HG03378 (cell line): ENCODE measurements around the gene UQCRFS1.
"Not testable (repeated sequence)": the region's sequence is repeated elsewhere in the genome, so short reads cannot be mapped to it uniquely, and the experiment has no call there.

Experiments used
- ATAC-seq: cut with Tn5 transposase; IDR thresholded peaks from one replicate; pipeline ENCODE4 v1.9.1; 2021; ENCODE audit warnings: mild to moderate bottlenecking, moderate library complexity; ENCODE audit not compliant: unreplicated experiment

The UQCRFS1 gene

DNA sequence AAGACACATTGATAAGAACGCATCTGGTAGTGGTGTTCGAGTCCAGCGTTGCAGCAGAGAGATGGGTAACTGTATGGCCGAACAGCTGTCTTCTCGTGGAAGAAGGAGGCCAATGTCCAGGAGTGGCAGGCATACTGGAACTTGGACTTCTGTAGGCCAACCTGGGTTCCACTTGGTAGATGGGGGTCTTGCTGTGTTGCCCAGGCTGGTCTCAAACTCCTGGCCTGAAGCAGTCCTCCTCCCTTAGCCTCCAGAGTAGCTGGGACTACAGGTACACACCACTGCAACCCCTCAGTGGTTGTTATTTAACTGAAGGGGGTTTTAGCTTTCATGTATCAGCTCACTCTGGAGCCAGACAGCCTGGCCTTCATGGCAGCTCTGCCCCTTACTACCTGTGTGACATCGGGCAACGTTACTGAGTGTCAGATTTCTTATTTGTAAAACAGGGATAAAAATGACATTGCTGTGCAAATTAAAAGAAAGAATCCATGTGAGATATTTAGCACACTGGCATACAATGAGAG, 2.4 kb upstream of the UQCRFS1 start:
- no peak for ATAC-seq

DNA sequence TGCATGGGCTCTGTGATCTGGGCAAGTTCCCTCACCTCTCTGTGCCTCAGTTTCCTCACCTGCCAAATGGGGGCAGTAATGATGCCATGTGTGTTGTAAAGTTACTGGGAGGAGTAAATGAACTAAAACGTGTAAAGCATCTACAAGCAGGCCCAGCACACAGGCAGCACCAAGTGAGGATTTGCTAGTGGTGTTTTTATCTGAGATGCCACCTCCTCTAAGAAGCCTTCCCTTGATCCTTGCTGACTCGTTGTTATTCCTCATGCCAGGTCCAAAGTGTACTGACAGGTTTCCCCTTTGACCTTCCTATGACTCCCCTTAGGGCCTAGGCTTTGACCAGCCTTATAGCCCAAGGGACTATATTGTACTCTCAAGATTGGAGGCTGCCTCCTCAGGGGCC, 1.5 kb upstream of the UQCRFS1 start:
- ATAC-seq: no peak

DNA sequence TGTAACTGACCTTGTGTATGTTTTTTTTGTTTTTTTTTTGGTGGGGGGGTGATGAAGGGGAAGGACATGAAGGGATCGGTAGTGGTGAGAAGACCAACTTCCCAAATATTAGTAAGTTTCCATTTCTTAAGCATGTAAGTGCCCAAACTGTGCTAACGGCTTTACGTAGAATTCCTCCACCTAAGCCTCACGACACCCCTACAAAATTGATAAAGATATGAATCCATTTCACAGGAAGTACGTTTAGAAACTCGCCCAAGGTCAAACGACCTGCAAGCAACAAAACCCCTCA, 649 bp downstream of the UQCRFS1 start:
- no peak for ATAC-seq

DNA sequence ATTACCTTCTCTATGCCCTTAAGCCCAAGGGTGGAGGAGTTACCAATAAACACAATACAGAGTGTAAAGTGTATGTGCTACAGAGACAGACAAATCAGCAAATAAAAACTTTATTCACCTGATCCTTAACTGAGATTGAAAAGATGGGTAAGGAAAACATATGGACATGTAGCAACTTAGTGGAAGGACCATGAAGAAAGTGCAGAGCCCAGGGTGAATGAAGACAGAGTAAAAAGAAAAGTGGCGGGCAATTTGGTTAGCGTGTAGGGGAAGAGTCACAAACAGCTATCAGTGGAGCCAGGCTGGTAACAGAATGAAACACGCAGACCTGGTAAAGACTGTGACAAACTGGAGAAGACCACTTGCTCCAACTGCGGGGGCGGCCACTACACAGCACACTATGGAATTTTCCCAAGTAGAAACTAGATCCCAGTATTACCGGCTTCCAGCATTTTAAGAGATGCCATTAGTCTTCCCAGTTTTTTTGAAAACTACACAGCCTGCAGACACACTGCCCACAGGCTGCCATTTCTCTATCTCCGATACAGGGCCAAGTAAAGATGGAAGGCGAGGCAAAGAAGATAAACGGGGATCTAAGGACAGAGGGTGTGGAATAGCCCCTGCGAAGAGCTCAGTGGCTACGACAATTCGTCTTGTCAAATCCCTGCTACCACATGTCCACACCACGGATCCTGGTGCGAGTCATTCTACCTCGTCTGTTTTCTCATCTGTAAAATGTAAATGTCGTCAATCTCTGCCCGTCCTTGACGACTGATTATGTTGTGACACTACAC, 1.2 kb downstream of the UQCRFS1 start:
- ATAC-seq: no peak

DNA sequence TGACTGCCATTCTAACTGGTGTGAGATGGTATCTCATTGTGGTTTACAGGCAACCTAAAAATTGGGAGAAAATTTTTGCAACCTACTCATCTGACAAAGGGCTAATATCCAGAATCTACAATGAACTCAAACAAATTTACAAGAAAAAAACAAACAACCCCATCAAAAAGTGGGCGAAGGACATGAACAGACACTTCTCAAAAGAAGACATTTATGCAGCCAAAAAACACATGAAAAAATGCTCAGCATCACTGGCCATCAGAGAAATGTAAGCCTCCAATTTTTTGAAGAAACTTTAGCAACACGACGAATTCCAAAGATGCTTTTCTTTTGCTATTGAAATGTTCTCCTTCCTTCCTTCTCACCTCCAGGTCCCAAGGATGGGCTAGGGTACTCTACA, 1.9 kb downstream of the UQCRFS1 start:
- ATAC-seq: not testable (repeated sequence)

DNA sequence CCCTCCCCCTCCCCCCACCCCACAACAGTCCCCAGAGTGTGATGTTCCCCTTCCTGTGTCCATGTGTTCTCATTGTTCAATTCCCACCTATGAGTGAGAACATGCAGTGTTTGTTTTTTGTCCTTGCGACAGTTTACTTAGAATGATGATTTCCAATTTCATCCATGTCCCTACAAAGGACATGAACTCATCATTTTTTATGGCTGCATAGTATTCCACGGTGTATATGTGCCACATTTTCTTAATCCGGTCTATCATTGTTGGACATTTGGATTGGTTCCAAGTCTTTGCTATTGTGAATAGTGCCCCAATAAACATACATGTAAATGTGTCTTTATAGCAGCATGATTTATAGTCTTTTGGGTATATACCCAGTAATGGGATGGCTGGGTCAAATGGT, 2.4 kb downstream of the UQCRFS1 start:
- ATAC-seq: not testable (repeated sequence)

DNA sequence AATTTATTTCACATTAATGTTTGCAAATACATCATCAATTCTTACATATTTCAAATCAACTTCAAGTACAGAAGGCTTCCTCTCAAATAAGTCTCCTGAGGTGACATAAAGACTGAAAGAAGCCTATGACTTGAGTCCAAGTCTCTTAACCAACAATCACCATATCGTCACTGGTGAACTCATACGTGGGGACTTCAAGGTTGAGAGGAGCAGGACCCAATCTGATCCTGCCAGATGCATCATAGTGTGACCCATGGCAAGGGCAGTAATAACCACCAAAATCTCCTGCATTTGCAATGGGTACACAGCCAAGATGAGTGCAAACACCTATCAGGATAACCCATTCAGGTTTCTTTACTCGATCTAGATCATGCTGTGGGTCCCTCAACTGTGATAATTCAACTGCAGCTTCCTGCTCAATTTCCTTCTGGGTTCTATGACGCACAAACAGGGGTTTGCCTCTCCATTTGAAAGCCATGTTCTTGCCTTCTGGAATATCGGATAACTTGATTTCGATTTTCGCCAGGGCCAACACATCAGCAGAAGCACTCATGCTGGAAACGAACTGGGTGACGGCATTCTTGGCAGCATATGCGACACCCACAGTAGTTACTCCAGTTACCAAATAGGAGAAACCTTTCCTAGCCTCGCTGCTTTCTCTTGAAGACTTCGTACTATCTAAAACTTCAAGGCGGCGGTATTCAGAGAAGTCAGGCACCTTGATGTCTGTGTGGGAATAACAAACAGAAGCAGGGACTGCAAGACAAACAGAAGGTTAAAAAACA, 5.4 kb downstream of the UQCRFS1 start:
- ATAC-seq: not testable (repeated sequence)

DNA sequence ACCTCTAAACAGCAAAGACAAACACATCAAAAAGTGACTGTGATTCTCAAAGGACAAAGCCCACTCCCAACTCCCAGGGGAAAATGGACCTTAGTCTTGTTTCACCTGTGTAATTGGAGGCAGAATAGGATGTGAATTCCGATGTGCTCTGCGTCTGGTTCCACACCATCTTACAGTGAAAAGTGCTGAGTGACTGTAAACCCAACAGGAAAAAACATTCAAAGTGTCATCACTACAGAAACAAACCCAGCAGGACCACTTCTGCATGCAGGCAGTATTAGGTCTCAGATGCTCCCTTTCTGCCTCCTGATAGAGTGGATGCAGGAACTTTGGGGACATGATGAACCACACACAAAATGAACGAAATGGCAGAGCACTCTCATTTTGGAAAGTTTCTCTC, 6.5 kb downstream of the UQCRFS1 start:
- ATAC-seq: no peak

DNA sequence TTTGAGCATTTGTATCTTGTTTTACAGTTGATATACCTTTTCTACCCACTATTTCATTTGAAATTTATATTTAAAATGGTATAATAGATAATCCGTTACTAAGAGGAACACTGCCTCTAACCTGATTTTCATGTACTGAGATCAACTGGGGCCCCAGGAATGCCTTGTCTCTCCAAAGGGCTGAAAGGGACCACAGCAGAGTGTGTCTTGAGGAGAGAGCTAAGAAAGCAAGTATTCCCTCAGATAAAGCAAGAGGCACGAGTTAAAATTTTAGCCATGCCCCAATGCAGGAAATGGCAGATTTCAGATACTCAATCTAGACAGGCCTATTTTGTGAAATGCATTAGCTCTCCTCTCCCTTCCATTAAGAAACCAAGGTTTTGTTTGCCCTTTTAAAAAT, 10.7 kb downstream of the UQCRFS1 start:
- no peak for ATAC-seq

DNA sequence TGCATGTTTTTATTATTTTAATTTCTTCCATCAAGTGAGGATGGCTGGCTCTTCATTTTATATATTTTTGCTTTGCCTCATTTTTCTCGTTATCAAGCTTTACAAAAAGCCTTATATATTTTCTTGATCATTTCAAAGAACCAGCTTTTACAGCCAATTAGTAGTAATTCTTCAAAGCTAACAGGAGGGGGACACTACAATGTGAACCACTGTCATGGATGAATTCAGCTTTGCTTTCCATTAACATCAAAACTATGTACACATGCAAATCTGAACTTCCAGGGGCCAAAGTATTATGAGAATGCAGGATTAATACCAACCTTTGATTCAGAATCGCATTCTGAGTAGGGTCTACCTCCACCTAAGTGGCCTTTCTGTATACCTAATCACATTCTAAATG, 11.1 kb downstream of the UQCRFS1 start:
- no peak for ATAC-seq

DNA sequence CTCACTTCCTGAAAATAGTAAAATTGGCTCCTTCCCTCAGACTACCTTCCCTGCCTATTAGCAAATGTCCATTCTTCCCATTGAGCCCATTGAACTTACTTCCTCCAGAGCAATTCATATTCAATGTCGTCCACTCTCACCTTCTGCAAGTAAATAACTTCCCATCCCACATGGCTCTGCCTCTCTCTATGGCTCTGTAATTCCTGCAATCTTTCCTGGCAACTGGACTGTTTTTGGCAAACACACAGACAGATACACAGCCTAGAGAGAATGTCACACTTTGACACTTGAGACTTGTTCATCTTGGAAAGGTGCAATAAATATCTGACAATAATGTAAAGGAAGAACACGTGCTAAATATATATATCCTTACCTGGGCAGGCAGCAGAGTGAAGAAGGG, 18.3 kb downstream of the UQCRFS1 start:
- no peak for ATAC-seq

DNA sequence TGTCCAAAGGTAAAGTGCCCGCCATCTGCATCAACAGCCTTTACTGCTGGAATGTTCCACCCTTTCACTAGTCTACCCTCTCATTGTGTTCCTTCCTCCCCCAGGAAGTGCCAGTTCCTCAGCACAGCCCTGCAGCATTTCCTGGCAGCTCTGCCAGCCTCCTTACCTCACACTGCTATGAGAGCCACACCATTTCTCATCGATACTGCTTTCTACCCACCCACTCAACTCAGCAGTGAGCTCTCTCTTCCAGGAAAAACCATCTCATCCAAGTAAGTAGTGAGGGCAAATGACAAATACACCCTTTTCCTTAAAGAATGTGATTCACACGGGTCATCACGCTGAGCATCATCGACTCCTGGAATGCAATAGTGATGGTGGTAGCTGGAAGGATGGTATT, 19.8 kb downstream of the UQCRFS1 start:
- ATAC-seq: no peak

DNA sequence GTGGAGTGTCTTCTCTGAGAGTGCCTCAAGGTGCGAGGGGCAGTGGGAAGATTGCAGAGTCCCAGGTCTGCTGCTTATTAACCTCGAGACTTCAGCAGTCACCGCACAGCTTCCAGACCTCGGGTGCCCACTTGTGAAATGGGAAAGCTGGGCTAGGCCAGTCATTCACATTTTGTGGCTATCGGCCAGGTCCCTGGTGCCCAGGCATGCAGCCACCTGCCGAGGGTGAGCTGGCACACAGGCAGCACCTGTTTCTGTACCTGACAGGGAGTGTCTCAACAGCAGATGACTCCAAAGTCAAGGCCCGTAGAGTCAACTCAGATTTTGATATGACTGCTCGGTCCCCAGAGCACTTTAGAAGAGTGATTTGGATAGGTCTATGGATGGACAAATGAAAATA, 21.9 kb downstream of the UQCRFS1 start:
- ATAC-seq: no peak

DNA sequence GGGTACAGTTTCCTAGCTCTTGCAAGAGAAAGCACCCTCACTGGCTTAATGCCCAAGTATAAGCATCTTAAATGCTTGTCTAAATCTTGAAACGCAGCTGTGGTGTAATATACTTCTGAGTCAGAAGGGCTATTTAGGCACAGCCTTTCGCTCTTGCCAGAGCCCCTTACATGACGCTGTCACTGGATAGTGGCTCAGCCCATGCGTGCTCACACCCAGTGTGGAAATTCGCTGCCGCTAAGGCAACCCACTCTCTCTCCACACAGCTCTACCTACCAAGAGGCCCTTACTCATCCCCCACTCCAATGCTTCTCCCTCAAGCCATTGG, 24.0 kb downstream of the UQCRFS1 start:
- ATAC-seq: no peak

DNA sequence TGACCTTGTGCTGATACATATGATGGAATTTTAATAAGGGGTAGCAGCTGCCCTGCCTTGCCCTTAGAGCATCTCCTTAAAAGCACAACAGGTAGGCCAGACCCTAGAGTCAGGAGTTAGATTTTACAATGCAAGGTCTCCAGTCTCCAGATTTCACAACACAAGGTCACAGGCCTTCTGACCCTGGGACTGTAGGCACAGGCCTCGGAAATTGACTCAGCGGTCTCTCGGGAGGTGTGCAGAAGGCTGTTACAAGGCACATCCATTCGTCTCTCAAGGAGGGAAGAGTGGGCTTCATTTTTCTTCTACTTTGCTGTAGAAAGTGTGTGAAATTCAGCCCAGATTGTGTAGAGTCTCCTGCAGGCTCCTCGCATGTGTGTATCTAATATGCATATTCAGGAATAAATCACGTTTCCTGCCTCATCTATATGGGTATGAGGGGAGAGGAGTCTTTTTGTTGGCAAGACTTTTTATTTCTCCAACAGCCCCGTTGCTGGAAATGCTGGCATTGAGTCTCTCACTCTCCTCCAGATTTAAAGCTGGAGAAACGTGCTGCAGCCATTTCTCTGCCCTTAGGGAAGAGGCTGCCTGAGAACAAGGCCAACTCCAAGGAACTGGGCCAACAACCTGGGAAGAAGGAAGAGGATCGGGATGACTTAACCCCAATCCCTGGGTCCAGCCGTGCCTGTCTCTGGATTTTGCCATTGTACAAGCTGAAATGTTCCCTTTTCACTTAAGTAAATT, 24.5 kb downstream of the UQCRFS1 start:
- ATAC-seq: no peak

DNA sequence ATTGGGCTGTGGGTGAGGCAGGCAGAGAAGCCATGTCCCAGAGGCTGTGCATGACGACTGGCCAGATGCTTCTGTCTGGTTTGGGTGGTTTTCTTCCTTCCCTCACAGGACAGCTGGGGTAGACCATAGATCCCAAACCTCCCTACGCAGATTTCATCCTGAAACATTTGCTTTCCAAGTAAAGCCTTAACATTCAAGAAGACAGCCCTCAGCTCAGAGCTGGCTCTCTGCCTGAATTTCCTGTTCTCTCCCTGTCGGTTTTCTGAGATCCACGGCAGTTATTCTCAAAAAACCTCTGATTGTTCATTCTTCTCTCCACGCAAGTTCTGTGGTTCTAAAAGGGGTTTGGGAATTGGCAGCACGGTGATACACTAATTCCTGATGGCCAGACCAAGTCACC, 25.3 kb downstream of the UQCRFS1 start:
- ATAC-seq: no peak

DNA sequence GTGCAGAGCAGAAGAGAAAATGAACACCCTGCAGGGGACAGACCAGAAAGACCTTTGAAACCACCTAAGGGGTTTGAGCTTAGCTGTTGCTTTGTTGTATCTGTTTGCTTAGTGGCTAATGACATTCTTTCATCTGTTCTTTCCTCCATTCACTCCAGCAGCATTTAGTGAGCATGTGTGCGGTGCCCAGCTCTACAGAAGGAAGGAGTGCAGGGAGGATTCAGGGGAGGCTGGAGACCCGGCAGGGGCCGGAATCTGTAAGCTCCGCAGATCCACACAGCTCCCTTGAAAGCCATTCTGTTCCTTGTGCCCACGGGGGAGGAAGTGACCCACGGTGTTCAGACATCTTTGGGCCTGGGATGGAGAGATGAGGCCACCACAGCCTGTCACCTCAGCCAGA, 27.5 kb downstream of the UQCRFS1 start:
- no peak for ATAC-seq

DNA sequence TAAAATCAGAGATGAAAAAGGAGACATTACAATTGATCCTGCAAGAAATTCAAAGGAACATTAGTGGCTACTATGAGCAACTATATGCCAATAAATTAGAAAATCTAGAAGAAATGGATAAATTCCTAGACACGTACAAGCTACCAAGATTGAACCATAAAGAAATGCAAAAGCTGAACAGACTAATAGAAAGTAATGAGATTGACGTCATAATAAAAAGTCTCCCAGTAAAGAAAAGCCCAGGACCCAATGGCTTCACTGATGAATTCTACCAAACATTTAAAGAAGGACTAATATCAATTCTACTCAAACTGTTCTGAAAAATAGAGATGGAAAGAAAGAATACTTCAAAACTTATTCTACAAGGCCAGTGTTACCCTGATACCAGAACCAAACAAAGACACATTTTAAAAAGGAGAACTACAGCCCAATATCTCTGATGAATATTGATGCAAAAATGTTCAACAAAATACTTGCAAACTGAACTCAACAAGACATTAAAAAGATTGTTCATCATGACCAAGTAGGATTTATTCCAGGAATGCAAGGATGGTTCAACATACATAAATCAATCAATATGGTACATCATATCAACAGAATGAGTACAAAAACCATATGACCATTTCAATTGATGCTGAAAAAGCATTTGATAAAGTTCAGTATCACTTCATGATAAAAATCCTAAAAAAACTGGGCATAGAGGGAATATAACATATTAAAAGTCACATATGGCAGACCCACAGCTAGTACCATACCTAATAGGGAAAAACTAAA, 35.8 kb downstream of the UQCRFS1 start:
- ATAC-seq: no peak

DNA sequence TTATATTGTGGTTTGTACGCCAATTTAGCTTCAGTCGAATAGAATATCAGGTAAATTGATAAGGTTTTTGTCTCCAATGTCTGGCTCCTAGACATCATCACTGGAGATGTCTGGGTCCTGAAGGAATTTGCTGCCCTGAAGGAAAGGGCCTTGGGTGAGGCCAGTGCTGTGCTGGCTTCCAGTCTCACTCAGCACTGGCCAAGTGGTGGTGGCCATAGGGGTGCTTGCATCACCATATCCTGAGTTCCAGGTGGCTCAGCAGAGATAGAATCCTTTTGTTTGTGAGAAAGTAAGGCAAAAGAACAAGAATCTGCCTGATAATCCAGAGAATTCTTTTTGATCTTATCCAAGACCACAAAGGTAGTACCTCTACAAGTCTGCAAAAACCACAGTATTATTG, 39.1 kb downstream of the UQCRFS1 start:
- no peak for ATAC-seq

DNA sequence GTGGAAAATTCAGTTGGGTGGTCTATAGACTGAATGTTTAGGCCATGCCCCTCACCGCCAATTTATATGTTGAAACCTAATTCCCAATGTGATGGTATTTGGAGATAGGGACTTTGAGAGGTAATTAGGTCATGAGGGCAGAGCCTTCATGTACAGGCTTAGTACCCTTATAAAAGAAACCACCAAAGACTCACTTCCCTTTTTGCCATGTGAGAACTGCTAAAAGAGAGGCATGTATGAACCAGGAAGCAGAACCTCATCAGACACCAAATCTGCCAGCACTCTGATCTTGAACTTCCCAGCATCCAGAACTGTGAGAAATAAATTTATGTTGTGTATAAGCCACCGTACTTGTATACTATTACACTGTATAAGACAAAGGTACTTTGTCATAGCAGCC, 40.6 kb downstream of the UQCRFS1 start:
- ATAC-seq: no peak

DNA sequence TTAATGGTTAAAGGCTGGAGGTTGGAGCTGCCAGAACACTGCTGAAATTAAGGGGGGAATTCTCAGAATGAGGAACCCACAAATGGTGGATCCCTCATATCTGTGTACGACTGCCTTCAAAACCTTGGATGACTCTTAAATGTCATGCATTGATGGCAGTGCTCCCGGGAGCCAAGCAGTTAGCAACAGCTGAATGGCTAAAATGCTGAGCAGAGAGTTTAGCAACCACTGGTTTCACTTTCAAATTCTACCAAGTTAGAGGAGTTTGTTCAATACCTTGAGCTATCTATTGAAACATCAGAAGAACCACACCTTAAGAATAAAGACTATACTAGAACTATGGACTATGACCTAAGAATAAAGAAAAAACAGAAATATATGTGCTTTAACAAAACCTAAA, 41.4 kb downstream of the UQCRFS1 start:
- no peak for ATAC-seq
